SK-N-SH (cell line): Measurements from ENCODE around the gene ARHGAP44. TPM values are rescaled to one million over a fixed set of nuclear protein-coding genes. Genes with fewer than 3 reads are reported as not detected.

ENCODE experiments used
- CTCF ChIA-PET: fragments of 300-600, 350-600 bp; formaldehyde crosslinking; extraction: SDS; loops from one replicate; lab custom pipeline; 2021; lab: Yijun Ruan, JAX
- POLR2A ChIA-PET: fragments of 350-600 bp; sonication (Branson Sonifier 250); formaldehyde crosslinking; extraction: SDS; loops from one replicate; lab custom pipeline; 2020; ENCODE audit warnings: antibody characterized with exemption, inconsistent platforms; lab: Yijun Ruan, JAX
- DNase-seq: peaks from one replicate; pipeline ENCODE4 v3.0.0; 2012
- H2AFZ ChIP-seq: fragments of 200-600 bp; sonication (generic); 2 replicates; pipeline ENCODE4 v1.8.1; 2016; ENCODE audit warnings: antibody characterized with exemption, mild to moderate bottlenecking, low read depth
- H3F3A ChIP-seq: fragments of 200-600 bp; sonication (generic); replicated peaks from 2 replicates; pipeline ENCODE3; 2016; ENCODE audit warnings: antibody characterized with exemption, mild to moderate bottlenecking; ENCODE audit not compliant: insufficient read depth
- H3K27ac ChIP-seq, 2 experiments: fragments of 200-500 bp in 1 of 2; fragments of 200-600 bp in 1 of 2; sonication (Bioruptor generic) in 1 of 2; sonication (generic), shearing (Covaris generic) in 1 of 2; 2 replicates each; pipeline versions ENCODE4 v1.5.1 to v1.6.1; 2014 to 2016; ENCODE audit warnings: low read depth in 2 of 2, inconsistent platforms in 1 of 2, low read length in 1 of 2, mild to moderate bottlenecking in 1 of 2, mixed read lengths in 1 of 2
- H3K27me3 ChIP-seq: fragments of 200-600 bp; sonication (generic), shearing (Covaris generic); 2 replicates; pipeline ENCODE4 v1.6.1; 2016; ENCODE audit warnings: mixed run types; ENCODE audit not compliant: insufficient read depth
- H3K36me3 ChIP-seq, 2 experiments: fragments of 200-500 bp in 1 of 2; fragments of 200-600 bp in 1 of 2; sonication (Bioruptor generic) in 1 of 2; sonication (generic) in 1 of 2; replicated peaks in 1 of 2; 2 replicates each; pipeline versions ENCODE3 to v1.5.1; 2014 to 2016; ENCODE audit warnings: low read length in 1 of 2, mild to moderate bottlenecking in 1 of 2; ENCODE audit not compliant: insufficient read depth in 2 of 2, control insufficient read depth in 1 of 2
- H3K4me1 ChIP-seq, 2 experiments: fragments of 200-500 bp in 1 of 2; fragments of 200-600 bp in 1 of 2; sonication (Bioruptor generic) in 1 of 2; sonication (generic), shearing (Covaris generic) in 1 of 2; 2 replicates each; pipeline versions ENCODE4 v1.5.1 to v1.6.1; 2014 to 2016; ENCODE audit warnings: low read depth in 1 of 2, low read length in 1 of 2, mixed run types in 1 of 2; ENCODE audit not compliant: insufficient read depth in 2 of 2, control insufficient read depth in 1 of 2
- H3K4me2 ChIP-seq: fragments of 200-600 bp; sonication (generic), shearing (Covaris generic); 2 replicates; pipeline ENCODE4 v1.6.1; 2017; ENCODE audit warnings: mixed run types
- H3K4me3 ChIP-seq, 2 experiments: fragments of 200-500 bp in 1 of 2; fragments of 200-600 bp in 1 of 2; sonication (Bioruptor generic) in 1 of 2; sonication (generic), shearing (Covaris generic) in 1 of 2; 2 replicates each; pipeline versions ENCODE4 v1.5.1 to v1.8.1; 2014 to 2016; ENCODE audit warnings: low read depth in 2 of 2, inconsistent platforms in 1 of 2, low read length in 1 of 2, mild to moderate bottlenecking in 1 of 2, mixed read lengths in 1 of 2, moderate library complexity in 1 of 2
- H3K79me2 ChIP-seq: fragments of 200-600 bp; sonication (generic); 2 replicates; pipeline ENCODE4 v1.8.1; 2017; ENCODE audit warnings: mild to moderate bottlenecking; ENCODE audit not compliant: insufficient read depth
- H3K9ac ChIP-seq: fragments of 200-600 bp; sonication (generic); 2 replicates; pipeline ENCODE4 v1.6.1; 2017; ENCODE audit warnings: mixed run types
- H3K9me2 ChIP-seq: fragments of 200-600 bp; sonication (generic); 2 replicates; pipeline ENCODE4 v1.6.1; 2017; ENCODE audit warnings: mixed run types
- H3K9me3 ChIP-seq: fragments of 200-600 bp; sonication (generic); 2 replicates; pipeline ENCODE4 v1.6.1; 2017; ENCODE audit warnings: mixed run types, mild to moderate bottlenecking, moderate library complexity
- H4K20me1 ChIP-seq: fragments of 200-600 bp; sonication (generic); 2 replicates; pipeline ENCODE4 v1.6.1; 2017; ENCODE audit warnings: mild to moderate bottlenecking, mixed run types; ENCODE audit not compliant: insufficient read depth
- CHD2 ChIP-seq: fragments of 150-350 bp; IDR thresholded peaks from 2 replicates; pipeline ENCODE4 v1.6.1; 2018; ENCODE audit warnings: low read length; ENCODE audit not compliant: partially characterized antibody
- FOSL2 ChIP-seq: IDR thresholded peaks from 2 replicates; pipeline ENCODE4 v1.4.0; 2012; ENCODE audit warnings: low read depth, mild to moderate bottlenecking, moderate library complexity, borderline replicate concordance
- FOXJ3 ChIP-seq: sonication (generic); formaldehyde crosslinking; IDR thresholded peaks from 2 replicates; pipeline ENCODE4 v1.5.1; 2020; ENCODE audit warnings: mild to moderate bottlenecking, missing genetic modification reagents
- FOXM1 ChIP-seq: IDR thresholded peaks from 2 replicates; pipeline ENCODE4 v1.4.0; 2012; ENCODE audit warnings: low read depth, mild to moderate bottlenecking
- GABPA ChIP-seq: IDR thresholded peaks from 2 replicates; pipeline ENCODE4 v1.4.0; 2012; ENCODE audit warnings: low read depth, mild to moderate bottlenecking
- JUND ChIP-seq: IDR thresholded peaks from 2 replicates; pipeline ENCODE4 v1.4.0; 2012
- MEF2A ChIP-seq: IDR thresholded peaks from 2 replicates; pipeline ENCODE4 v1.4.0; 2012; ENCODE audit warnings: low read depth, borderline replicate concordance
- MXI1 ChIP-seq: IDR thresholded peaks from 2 replicates; pipeline ENCODE4 v1.6.1; 2012; ENCODE audit warnings: mild to moderate bottlenecking, low read depth, low read length, improper control_type of control experiment
- RAD21 ChIP-seq: IDR thresholded peaks from 2 replicates; pipeline ENCODE4 v1.6.1; 2012; ENCODE audit warnings: mild to moderate bottlenecking, low read length
- RCOR1 ChIP-seq: fragments of 150-350 bp; IDR thresholded peaks from 2 replicates; pipeline ENCODE4 v1.6.1; 2017; ENCODE audit warnings: antibody characterized with exemption, low read length
- RFX5 ChIP-seq: IDR thresholded peaks from 2 replicates; pipeline ENCODE4 v1.6.1; 2012; ENCODE audit warnings: mild to moderate bottlenecking, improper control_type of control experiment, low read length
- SIN3A ChIP-seq: IDR thresholded peaks from 2 replicates; pipeline ENCODE4 v1.6.1; 2012; ENCODE audit warnings: low read depth, mild to moderate bottlenecking, low read length, moderate library complexity, borderline replicate concordance
- TAF1 ChIP-seq: IDR thresholded peaks from 2 replicates; pipeline ENCODE4 v1.6.1; 2012; ENCODE audit warnings: low read depth, mild to moderate bottlenecking, low read length, moderate library complexity, borderline replicate concordance
- TCF12 ChIP-seq: IDR thresholded peaks from 2 replicates; pipeline ENCODE4 v1.4.0; 2012
- TEAD4 ChIP-seq: IDR thresholded peaks from 2 replicates; pipeline ENCODE4 v1.4.0; 2012; ENCODE audit warnings: mild to moderate bottlenecking, borderline replicate concordance; ENCODE audit not compliant: insufficient read depth
- WGBS: methylation state at CpG from one replicate; pipeline ENCODE4 v1.1.6; 2017; ENCODE audit warnings: low lambda C conversion rate; 5-methylcytosine and 5-hydroxymethylcytosine counted together
- polyA plus RNA-seq, 3 experiments: library from polyadenylated mRNA; depleted of rRNA; stranded (reverse); fragments of >200 nt; gene quantifications; 2 replicates each; pipeline ENCODE4 v1.2.3, GENCODE V29; 2012
- TF ChIP-seq, protein P1 (sequence below): IDR thresholded peaks from 2 replicates; pipeline ENCODE4; 2012
- TF ChIP-seq, protein P2 (sequence below): fragments of 150-350 bp; IDR thresholded peaks from 2 replicates; pipeline ENCODE4 v1.6.1; 2017; ENCODE audit warnings: antibody characterized with exemption, low read length, low read depth, borderline replicate concordance

Gene ARHGAP44
- polyA plus RNA-seq, 1 of the 3 experiments (the other 2 are of a cell fraction) = 0.28 TPM

DNA sequence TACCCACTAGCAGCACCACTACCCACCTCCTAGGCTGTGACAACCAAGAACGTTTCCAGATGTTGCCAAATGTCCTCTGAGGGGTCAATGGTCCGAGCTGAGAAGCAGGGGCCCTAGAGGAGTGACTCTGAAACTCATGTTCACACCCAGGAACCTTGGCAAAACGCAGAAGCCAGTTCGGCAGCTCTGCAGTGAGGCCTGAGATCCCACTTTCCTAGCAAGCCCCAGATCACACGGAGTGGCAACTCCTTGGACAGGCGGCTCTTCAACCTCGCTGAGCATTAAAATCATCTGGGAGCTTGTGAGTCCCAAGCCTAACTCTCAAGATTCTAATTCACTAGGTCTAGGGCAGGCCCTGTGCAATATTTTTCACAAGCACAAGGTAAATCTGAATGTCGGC lies 211.3 kb downstream of the ARHGAP44 start:
- Histone ChIP-seq H3K4me2 (no peak overlapping the region), H3K79me2 (no peaks in the 10 kb centered on the region), H3K36me3 (peaks cover 29 to 93% of the 10 kb centered on the region in 2 experiments), H2AFZ (no peak overlapping the region), H3K9me2 (no peaks in the 10 kb centered on the region), H3K27ac (no peak overlapping the region), H4K20me1 (no peaks in the 10 kb centered on the region; the same call in 1 of the 2 replicates)
- DNase-seq = no peak
- 98% methylated on average over 6 of the region's 8 CpGs for WGBS
- POLR2A ChIA-PET = no interaction called here
- no peak for TF ChIP-seq MEF2A
- TF ChIP-seq, all 33 proteins: peak for 0
- Histone ChIP-seq H3F3A (no peaks in the 10 kb centered on the region), H3K9me3 (no peaks in the 10 kb centered on the region), H3K27me3 (no peaks in the 10 kb centered on the region), H3K9ac (no peak overlapping the region), H3K4me1 (no peaks in the 10 kb centered on the region), H3K4me3 (no peak overlapping the region)
- CTCF ChIA-PET = no interaction called here

DNA sequence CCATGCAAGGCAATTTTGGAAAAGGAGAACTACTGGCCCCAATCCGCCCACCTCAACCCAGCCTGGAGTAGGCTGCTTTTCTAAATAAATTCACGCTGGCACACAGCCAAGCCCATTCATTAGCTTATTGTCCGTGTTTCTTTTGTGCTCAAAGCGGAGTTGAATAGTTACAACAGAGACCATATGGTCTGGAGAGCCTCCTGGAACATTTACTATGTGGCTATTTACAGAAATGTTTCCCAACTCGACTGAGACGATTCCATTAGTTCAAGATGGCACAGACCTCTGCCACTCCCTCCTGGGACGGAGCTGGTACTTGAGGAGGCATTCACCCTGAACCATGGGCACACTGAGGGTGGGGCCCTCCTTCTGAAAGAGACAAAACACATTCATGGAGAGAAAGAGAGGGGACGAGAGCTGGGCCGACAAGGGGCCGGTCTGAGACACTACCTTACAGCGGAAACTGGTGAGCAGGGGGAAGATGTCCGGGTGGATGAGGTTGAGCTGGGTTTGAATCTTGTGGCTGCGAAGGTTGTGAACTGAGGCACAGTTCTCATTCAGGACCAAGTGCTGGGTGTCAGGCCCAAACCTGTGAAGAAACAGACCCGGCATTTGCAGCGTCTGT lies 212.8 kb downstream of the ARHGAP44 start:
- Histone ChIP-seq H4K20me1 (no peaks in the 10 kb centered on the region; the same call in 1 of the 2 replicates), H3K9ac (no peak overlapping the region), H3K4me1 (no peaks in the 10 kb centered on the region), H3K27me3 (no peaks in the 10 kb centered on the region), H3K9me2 (no peaks in the 10 kb centered on the region), H3K79me2 (no peaks in the 10 kb centered on the region), H3K9me3 (no peaks in the 10 kb centered on the region), H3K4me2 (no peak overlapping the region), H3K36me3 (peaks cover 32 to 82% of the 10 kb centered on the region in 2 experiments), H3F3A (no peaks in the 10 kb centered on the region), H3K27ac (no peak overlapping the region), H3K4me3 (no peak overlapping the region), H2AFZ (no peak overlapping the region)
- WGBS = 77% methylated on average over 15 of the region's 15 CpGs
- ChIA-PET POLR2A (no interaction called here), CTCF (interaction anchor here (0.7 to 4.8 kb wide), 27 partner anchors 12 to 893 kb away, joined by 3 to 37 read pairs (median 3); partner anchors contain the start of gene ELAC2)
- TF ChIP-seq TAF1 (no peak), RCOR1 (no peak), RFX5 (no peak), SIN3A (no peak), CHD2 (no peak), FOXM1 (no peak), FOXJ3 (CRISPR knock-in tag) (no peak), FOSL2 (no peak), RAD21 (no peak), JUND (no peak), MEF2A (no peak), TEAD4 (no peak), MXI1 (no peak), TCF12 (no peak), GABPA (no peak)
- TF ChIP-seq, protein P1, sequence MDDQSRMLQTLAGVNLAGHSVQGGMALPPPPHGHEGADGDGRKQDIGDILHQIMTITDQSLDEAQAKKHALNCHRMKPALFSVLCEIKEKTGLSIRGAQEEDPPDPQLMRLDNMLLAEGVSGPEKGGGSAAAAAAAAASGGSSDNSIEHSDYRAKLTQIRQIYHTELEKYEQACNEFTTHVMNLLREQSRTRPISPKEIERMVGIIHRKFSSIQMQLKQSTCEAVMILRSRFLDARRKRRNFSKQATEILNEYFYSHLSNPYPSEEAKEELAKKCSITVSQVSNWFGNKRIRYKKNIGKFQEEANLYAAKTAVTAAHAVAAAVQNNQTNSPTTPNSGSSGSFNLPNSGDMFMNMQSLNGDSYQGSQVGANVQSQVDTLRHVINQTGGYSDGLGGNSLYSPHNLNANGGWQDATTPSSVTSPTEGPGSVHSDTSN = no peak
- TF ChIP-seq, protein P2, sequence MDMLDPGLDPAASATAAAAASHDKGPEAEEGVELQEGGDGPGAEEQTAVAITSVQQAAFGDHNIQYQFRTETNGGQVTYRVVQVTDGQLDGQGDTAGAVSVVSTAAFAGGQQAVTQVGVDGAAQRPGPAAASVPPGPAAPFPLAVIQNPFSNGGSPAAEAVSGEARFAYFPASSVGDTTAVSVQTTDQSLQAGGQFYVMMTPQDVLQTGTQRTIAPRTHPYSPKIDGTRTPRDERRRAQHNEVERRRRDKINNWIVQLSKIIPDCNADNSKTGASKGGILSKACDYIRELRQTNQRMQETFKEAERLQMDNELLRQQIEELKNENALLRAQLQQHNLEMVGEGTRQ = no peak
- DNase-seq = no peak
